ENCODE measurements around the gene EHF. TPM values are rescaled to one million over a fixed set of nuclear protein-coding genes. Genes with fewer than 3 reads are reported as not detected.

Gene EHF
- total and polyA plus RNA-seq, 9 of the 15 experiments (the other 6 are each of a cell fraction or from before 2014, with no cell fraction given) = 0.04 to 0.54 (median 0.37) TPM

- TF ChIP-seq ZNF407 (IDR thresholded peaks at IDR 0.05; ENCODE audit: low read depth) (no peak), KAT8 (IDR thresholded peaks at IDR 0.05; ENCODE audit: low read depth) (no peak), ZNF280B (CRISPR knock-in tag; IDR thresholded peaks at IDR 0.05) (no peak), TSHZ1 (CRISPR knock-in tag; IDR thresholded peaks at IDR 0.05) (no peak), ZBTB7A (IDR thresholded peaks at IDR 0.05; ENCODE audit: borderline replicate concordance, control insufficient read depth, low read depth, low read length) (no peak), BCL6 (CRISPR knock-in tag; IDR thresholded peaks at IDR 0.05) (no peak), POLR2AphosphoS2 (IDR thresholded peaks at IDR 0.05; ENCODE audit: low read length) (no peak), AFF4 (CRISPR knock-in tag; IDR thresholded peaks at IDR 0.05) (no peak), ZFP30 (CRISPR knock-in tag; IDR thresholded peaks at IDR 0.05; ENCODE audit: borderline replicate concordance) (no peak), NEUROD1 (IDR thresholded peaks at IDR 0.05; ENCODE audit: borderline replicate concordance, low read depth, low read length, partially characterized antibody) (no peak), ZNF232 (CRISPR knock-in tag; IDR thresholded peaks at IDR 0.05) (no peak)
Measured at GRCh38 chr11:34609850-34610249, 11.0 kb upstream of the EHF start (continued).

Measured in K562 (cell line).